Osteocyte (in vitro differentiated cells): ENCODE results near the gene RNF166. TPM values are rescaled to one million over a fixed set of nuclear protein-coding genes. Genes with fewer than 3 reads are reported as not detected.

Experiments used
- DNase-seq: peaks from one replicate; pipeline ENCODE4 v3.0.0; 2021; ENCODE audit warnings: mixed read lengths; ENCODE audit not compliant: unreplicated experiment; ENCODE audit errors: extremely low spot score
- H3K27ac Mint-ChIP-seq: one replicate; pipeline ENCODE4 v1.8.0; 2021; ENCODE audit warnings: mild to moderate bottlenecking, mixed read lengths; ENCODE audit not compliant: unreplicated experiment
- H3K27me3 Mint-ChIP-seq: one replicate; pipeline ENCODE4 v1.8.0; 2021; ENCODE audit warnings: mixed read lengths; ENCODE audit not compliant: unreplicated experiment
- H3K36me3 Mint-ChIP-seq: one replicate; pipeline ENCODE4 v1.8.0; 2021; ENCODE audit warnings: mixed read lengths; ENCODE audit not compliant: unreplicated experiment
- H3K4me1 Mint-ChIP-seq: one replicate; pipeline ENCODE4 v1.8.0; 2021; ENCODE audit warnings: mixed read lengths; ENCODE audit not compliant: unreplicated experiment
- H3K4me3 Mint-ChIP-seq: one replicate; pipeline ENCODE4 v1.8.0; 2021; ENCODE audit warnings: mild to moderate bottlenecking, moderate library complexity, mixed read lengths; ENCODE audit not compliant: unreplicated experiment
- H3K9me3 Mint-ChIP-seq: one replicate; pipeline ENCODE4 v1.8.0; 2021; ENCODE audit warnings: mixed read lengths; ENCODE audit not compliant: unreplicated experiment
- CTCF ChIP-seq: fragments of 200-600 bp; sonication (generic); IDR thresholded peaks from 2 replicates; pipeline ENCODE4 v1.5.0; 2021; ENCODE audit warnings: antibody characterized with exemption, mild to moderate bottlenecking, moderate library complexity
- total RNA-seq: library from RNA; stranded (reverse); gene quantifications from 2 replicates; pipeline ENCODE4 v1.2.1, GENCODE V29; 2021

RNF166 gene
- total RNA-seq, 1 donor from 2014 or later: 17.2 TPM

- no peak overlapping the region for H3K27ac Mint-ChIP-seq
- no peak overlapping the region for H3K4me3 Mint-ChIP-seq
- no peak for DNase-seq
- TF ChIP-seq CTCF: no peak
- no peaks in the 10 kb centered on the region for H3K9me3 Mint-ChIP-seq
- H3K4me1 Mint-ChIP-seq: no peaks in the 10 kb centered on the region
- H3K27me3 Mint-ChIP-seq: peaks cover 24% of the 10 kb centered on the region
- no peaks in the 10 kb centered on the region for H3K36me3 Mint-ChIP-seq
Observed at GRCh38 chr16:88690341-88691128, 15.7 kb downstream of the RNF166 start.

- peaks cover 42% of the 10 kb centered on the region for H3K27me3 Mint-ChIP-seq
- H3K4me3 Mint-ChIP-seq: no peak overlapping the region
- peaks cover 2% of the 10 kb centered on the region for H3K4me1 Mint-ChIP-seq
- DNase-seq: no peak
- H3K9me3 Mint-ChIP-seq: no peaks in the 10 kb centered on the region
- H3K27ac Mint-ChIP-seq: no peak overlapping the region
- H3K36me3 Mint-ChIP-seq: no peaks in the 10 kb centered on the region
- TF ChIP-seq CTCF: no peak
Observed at GRCh38 chr16:88688013-88688778, 18.0 kb downstream of the RNF166 start.

DNA sequence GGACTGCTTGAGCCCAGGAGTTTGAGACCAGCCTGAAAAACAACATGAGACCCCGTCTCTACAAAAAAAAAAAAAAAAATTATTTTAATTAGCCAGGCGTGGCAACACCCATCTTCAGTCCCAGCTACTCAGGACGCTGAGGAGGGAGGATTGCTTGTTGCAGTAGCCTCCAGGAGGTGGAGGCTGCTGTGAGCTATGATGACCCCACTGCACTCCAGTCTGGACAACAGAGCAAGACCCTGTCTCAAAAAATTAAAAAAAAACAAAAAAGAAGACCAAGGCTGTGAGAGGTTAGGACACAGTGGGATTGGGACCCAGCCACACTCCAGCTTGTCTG, 18.6 kb downstream of the RNF166 start:
- no peak overlapping the region for H3K4me3 Mint-ChIP-seq
- no peaks in the 10 kb centered on the region for H3K9me3 Mint-ChIP-seq
- no peak overlapping the region for H3K27ac Mint-ChIP-seq
- peaks cover 42% of the 10 kb centered on the region for H3K27me3 Mint-ChIP-seq
- no peak for DNase-seq
- no peaks in the 10 kb centered on the region for H3K36me3 Mint-ChIP-seq
- H3K4me1 Mint-ChIP-seq: peaks cover 2% of the 10 kb centered on the region
- no peak for TF ChIP-seq CTCF

GRCh38 chr16:88687254-88687576, 19.0 kb downstream of the RNF166 start:
- Mint-ChIP-seq H3K36me3 (no peaks in the 10 kb centered on the region), H3K27me3 (peaks cover 44% of the 10 kb centered on the region), H3K4me1 (peaks cover 2% of the 10 kb centered on the region), H3K4me3 (no peak overlapping the region), H3K27ac (no peak overlapping the region), H3K9me3 (no peaks in the 10 kb centered on the region)
- no peak for TF ChIP-seq CTCF
- DNase-seq: no peak

- Mint-ChIP-seq H3K27me3 (peaks cover 44% of the 10 kb centered on the region), H3K27ac (no peak within 1 kb of the TSS)
- no peak for DNase-seq
Observed at GRCh38 chr16:88686439-88687253, 19.6 kb downstream of the RNF166 start, which contains the start of gene SNAI3. TSS of gene SNAI3 (minus strand) at chr16:88686507. CDS start at chr16:88686406, 101 bp downstream.

More at GRCh38 chr16:88686439-88687253, 19.6 kb downstream of the RNF166 start, which contains the start of gene SNAI3:
- TF ChIP-seq CTCF: no peak
- peak within 1 kb of the TSS; percentile 61 for H3K4me3 Mint-ChIP-seq
- H3K36me3 Mint-ChIP-seq: no peaks in the 10 kb centered on the region
- H3K4me1 Mint-ChIP-seq: peaks cover 2% of the 10 kb centered on the region
- no peaks in the 10 kb centered on the region for H3K9me3 Mint-ChIP-seq
